GM20000 (cell line): Measurements from ENCODE around the gene CD79B.
A peak's percentile ranks its signal among the peaks of the same experiment; 100 is the strongest.

Source experiments
- DNase-seq: peaks from one replicate; pipeline ENCODE4 v3.0.0; 2012; ENCODE audit warnings: low spot score
- TF ChIP-seq, protein P1 (sequence below): IDR thresholded peaks from 2 replicates; pipeline ENCODE4 v1.5.1; 2012; ENCODE audit warnings: mild to moderate bottlenecking, control low read depth; ENCODE audit errors: extremely low read depth, missing control alignments

The CD79B gene

DNA sequence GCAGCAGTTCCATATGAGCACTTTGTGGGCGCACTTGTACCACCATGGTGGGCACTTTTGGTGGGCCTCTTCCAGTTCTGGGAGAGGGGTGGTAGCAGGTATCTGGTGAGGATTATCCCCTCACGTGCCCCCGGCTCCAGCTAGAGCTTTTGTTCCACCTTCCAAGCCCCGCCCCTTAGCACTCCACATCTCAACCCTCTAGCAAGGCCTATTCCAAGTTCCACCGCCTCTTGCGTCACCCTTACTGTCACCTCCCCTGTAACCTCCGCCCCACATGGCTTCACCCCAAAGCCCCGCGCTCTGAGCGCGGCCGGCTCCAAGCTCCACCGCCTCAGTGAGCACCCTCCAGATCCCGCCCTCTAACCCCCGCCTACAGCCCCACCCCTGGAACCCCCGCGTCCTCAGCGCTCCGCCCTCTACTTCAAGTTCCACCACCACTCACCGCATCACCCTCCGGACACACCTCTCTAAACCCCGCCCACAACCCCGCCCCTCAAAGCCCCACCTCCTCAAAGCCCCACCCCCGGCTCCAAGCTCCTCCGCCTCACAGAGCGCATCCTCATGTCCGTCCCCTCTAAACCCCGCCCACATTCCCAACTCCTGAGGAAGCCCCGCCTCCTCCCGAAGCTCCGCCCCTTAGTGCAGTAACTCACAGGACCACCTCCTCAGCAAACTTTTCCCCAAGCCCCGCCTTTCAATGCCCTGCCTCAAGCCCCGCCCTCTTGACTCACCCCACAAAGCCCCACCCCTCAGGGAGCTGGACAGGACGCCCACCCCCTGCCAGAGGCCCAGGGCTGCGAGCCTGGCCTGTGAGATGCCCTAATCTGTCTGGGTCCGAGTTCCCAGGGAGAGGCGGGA is 29.5 kb upstream of the CD79B start:
- DNase-seq = peak; percentile 67
- TF ChIP-seq, protein P1, sequence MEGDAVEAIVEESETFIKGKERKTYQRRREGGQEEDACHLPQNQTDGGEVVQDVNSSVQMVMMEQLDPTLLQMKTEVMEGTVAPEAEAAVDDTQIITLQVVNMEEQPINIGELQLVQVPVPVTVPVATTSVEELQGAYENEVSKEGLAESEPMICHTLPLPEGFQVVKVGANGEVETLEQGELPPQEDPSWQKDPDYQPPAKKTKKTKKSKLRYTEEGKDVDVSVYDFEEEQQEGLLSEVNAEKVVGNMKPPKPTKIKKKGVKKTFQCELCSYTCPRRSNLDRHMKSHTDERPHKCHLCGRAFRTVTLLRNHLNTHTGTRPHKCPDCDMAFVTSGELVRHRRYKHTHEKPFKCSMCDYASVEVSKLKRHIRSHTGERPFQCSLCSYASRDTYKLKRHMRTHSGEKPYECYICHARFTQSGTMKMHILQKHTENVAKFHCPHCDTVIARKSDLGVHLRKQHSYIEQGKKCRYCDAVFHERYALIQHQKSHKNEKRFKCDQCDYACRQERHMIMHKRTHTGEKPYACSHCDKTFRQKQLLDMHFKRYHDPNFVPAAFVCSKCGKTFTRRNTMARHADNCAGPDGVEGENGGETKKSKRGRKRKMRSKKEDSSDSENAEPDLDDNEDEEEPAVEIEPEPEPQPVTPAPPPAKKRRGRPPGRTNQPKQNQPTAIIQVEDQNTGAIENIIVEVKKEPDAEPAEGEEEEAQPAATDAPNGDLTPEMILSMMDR = no peak

GRCh38 chr17:63960430-63960829 is 28.3 kb upstream of the CD79B start:
- no peak for DNase-seq
- TF ChIP-seq, protein P1 = no peak

DNA sequence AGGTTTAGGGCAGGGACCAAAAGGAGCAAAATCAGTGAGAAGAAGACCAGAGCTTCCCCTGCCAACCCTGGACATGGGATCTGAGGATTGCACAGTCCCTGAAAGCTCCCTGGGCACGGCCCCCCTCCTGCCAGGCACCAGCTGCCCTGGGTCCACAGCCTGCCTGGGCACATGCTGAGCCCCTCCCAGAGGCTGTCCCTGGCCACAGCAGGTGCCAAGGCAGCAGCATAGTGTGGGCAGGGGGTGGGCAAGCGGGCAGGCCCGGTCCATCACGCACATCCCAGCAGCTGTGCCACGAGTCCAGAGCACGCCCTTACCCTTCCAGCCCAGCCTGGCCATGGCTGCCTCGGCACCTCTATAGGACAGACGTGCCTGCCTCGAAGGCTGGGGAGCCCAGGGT is 27.9 kb upstream of the CD79B start:
- DNase-seq = no peak
- TF ChIP-seq, protein P1 = no peak

GRCh38 chr17:63956296-63956920 is 24.3 kb upstream of the CD79B start:
- DNase-seq = no peak
- TF ChIP-seq, protein P1 = no peak

DNA sequence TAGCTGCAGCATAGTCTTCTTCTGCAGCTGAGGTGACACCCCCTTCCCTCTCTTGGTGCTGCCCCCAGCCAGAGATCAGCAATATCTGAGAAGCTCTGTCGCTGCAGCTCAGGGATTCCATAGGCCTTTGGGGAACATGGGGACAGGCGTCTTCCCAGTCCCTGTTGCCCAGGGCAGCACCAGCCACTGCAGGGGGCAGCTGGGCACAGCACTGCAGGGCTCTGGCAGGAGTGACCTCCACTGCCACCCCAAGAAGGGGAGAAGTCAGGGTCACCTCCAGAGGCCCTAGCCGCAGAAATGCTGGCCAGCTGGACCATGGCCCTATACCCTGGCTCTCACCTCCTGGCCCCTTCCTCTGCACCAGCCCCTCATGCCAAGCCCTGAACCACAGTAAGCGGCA is 23.7 kb upstream of the CD79B start:
- TF ChIP-seq, protein P1 = no peak
- DNase-seq = no peak

DNA sequence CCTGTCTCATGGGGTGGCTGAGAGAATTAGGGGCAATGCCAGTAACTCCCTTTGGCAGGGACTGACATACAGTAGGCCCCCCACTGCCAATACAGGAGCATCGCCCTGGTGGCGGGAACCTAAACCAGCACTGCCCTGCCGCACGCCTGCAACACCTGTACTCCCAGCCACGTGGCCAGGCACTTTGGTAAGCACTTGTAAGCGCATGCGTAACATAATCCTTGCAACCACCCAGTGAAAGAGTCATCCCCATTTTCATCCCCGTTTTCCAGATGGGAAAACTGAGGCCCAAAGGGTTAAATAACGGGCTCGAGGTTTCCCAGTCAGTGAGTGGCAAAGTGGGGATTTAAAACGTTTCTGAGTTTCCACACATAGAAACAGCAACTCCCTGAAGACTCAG is 23.1 kb upstream of the CD79B start:
- no peak for DNase-seq
- TF ChIP-seq, protein P1 = no peak

GRCh38 chr17:63954402-63955063 is 22.4 kb upstream of the CD79B start:
- TF ChIP-seq, protein P1 = no peak
- peak; percentile 47 for DNase-seq
